Liver (tissue), 3 donors: Measurements from ENCODE around the gene TUBB6.

ENCODE experiments used
- EGR1 ChIP-seq, 2 donors: IDR thresholded peaks; 2 replicates each; pipeline ENCODE4 v1.6.1; 2016 to 2018; ENCODE audit warnings: antibody characterized with exemption in 2 of 2, low read depth in 2 of 2
- RAD21 ChIP-seq, 2 donors: IDR thresholded peaks; 2 replicates each; pipeline ENCODE4 v1.6.1; 2016; ENCODE audit warnings: antibody characterized with exemption in 2 of 2, mild to moderate bottlenecking in 2 of 2
- SP1 ChIP-seq: IDR thresholded peaks from 2 replicates; pipeline ENCODE4 v1.6.1; 2018; ENCODE audit warnings: antibody characterized with exemption, mild to moderate bottlenecking
- TAF1 ChIP-seq: conservative IDR thresholded peaks from 2 replicates; pipeline ENCODE4 v1.6.1; 2016; ENCODE audit warnings: antibody characterized with exemption, mild to moderate bottlenecking
- YY1 ChIP-seq: IDR thresholded peaks from 2 replicates; pipeline ENCODE4 v1.6.1; 2016; ENCODE audit warnings: antibody characterized with exemption, mild to moderate bottlenecking
- TF ChIP-seq, protein P1 (sequence below): fragments of 150-350 bp; IDR thresholded peaks from 2 replicates; pipeline ENCODE4 v1.5.1; 2017; ENCODE audit warnings: improper control_type of control experiment, low read depth, low read length; ENCODE audit not compliant: missing input control
- TF ChIP-seq, protein P2 (sequence below): IDR thresholded peaks from 2 replicates; pipeline ENCODE4 v1.6.1; 2016; ENCODE audit warnings: antibody characterized with exemption
- donor health status: healthy.
- donor health status: healthy.

DNA sequence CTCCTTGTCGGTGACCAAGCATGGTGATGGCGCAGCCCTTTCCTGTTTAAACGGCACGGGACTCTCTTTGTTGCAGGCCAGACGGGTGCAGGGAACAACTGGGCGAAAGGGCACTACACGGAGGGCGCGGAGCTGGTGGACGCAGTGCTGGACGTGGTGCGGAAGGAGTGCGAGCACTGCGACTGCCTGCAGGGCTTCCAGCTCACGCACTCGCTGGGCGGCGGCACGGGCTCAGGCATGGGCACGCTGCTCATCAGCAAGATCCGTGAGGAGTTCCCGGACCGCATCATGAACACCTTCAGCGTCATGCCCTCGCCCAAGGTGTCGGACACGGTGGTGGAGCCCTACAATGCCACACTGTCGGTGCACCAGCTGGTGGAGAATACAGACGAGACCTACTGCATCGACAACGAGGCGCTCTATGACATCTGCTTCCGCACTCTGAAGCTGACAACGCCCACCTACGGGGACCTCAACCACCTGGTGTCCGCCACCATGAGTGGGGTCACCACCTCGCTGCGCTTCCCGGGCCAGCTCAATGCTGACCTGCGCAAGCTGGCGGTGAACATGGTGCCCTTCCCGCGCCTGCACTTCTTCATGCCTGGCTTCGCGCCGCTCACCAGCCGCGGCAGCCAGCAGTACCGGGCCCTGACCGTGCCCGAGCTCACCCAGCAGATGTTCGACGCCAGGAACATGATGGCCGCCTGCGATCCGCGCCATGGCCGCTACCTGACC lies 17.1 kb downstream of the TUBB6 start:
- TF ChIP-seq YY1 (no peak), SP1 (no peak), TAF1 (no peak), EGR1 (IDR thresholded peaks at IDR 0.05; ENCODE audit: low read depth in 2 of 2) (no peak), RAD21 (IDR thresholded peaks at IDR 0.05) (no peak)
- TF ChIP-seq, protein P1, sequence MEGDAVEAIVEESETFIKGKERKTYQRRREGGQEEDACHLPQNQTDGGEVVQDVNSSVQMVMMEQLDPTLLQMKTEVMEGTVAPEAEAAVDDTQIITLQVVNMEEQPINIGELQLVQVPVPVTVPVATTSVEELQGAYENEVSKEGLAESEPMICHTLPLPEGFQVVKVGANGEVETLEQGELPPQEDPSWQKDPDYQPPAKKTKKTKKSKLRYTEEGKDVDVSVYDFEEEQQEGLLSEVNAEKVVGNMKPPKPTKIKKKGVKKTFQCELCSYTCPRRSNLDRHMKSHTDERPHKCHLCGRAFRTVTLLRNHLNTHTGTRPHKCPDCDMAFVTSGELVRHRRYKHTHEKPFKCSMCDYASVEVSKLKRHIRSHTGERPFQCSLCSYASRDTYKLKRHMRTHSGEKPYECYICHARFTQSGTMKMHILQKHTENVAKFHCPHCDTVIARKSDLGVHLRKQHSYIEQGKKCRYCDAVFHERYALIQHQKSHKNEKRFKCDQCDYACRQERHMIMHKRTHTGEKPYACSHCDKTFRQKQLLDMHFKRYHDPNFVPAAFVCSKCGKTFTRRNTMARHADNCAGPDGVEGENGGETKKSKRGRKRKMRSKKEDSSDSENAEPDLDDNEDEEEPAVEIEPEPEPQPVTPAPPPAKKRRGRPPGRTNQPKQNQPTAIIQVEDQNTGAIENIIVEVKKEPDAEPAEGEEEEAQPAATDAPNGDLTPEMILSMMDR: no peak
- TF ChIP-seq, protein P2, sequence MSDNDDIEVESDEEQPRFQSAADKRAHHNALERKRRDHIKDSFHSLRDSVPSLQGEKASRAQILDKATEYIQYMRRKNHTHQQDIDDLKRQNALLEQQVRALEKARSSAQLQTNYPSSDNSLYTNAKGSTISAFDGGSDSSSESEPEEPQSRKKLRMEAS: no peak
